HEK293T (cell line): ENCODE measurements around the gene HOXC11.

ENCODE experiments used
- ARNT ChIP-seq: fragments of 450-650 bp; IDR thresholded peaks from 2 replicates; pipeline ENCODE4 v1.6.1; 2017; ENCODE audit warnings: mild to moderate bottlenecking
- BHLHE40 ChIP-seq: fragments of 450-650 bp; IDR thresholded peaks from 2 replicates; pipeline ENCODE4 v1.6.1; 2016; ENCODE audit warnings: mild to moderate bottlenecking, moderate library complexity, borderline replicate concordance
- CTBP1 ChIP-seq: fragments of 450-650 bp; IDR thresholded peaks from 2 replicates; pipeline ENCODE4 v1.6.1; 2016; ENCODE audit warnings: borderline replicate concordance
- ELF4 ChIP-seq: fragments of 450-650 bp; IDR thresholded peaks from 2 replicates; pipeline ENCODE4 v1.6.1; 2017; ENCODE audit warnings: antibody characterized with exemption
- FOXK2 ChIP-seq: fragments of 450-650 bp; IDR thresholded peaks from 2 replicates; pipeline ENCODE4 v1.6.1; 2016; ENCODE audit warnings: mild to moderate bottlenecking
- FOXM1 ChIP-seq: fragments of 450-650 bp; IDR thresholded peaks from 2 replicates; pipeline ENCODE4 v1.6.1; 2017; ENCODE audit warnings: mild to moderate bottlenecking, borderline replicate concordance
- HDGF ChIP-seq: fragments of 450-650 bp; IDR thresholded peaks from 2 replicates; pipeline ENCODE4 v1.6.1; 2017; ENCODE audit warnings: antibody characterized with exemption, borderline replicate concordance
- L3MBTL2 ChIP-seq: fragments of 450-650 bp; conservative IDR thresholded peaks from 2 replicates; pipeline ENCODE4 v1.6.1; 2016; ENCODE audit warnings: mild to moderate bottlenecking
- NFRKB ChIP-seq: fragments of 450-650 bp; IDR thresholded peaks from 2 replicates; pipeline ENCODE4 v1.6.1; 2016; ENCODE audit warnings: mild to moderate bottlenecking, moderate library complexity
- SP1 ChIP-seq: fragments of 450-650 bp; IDR thresholded peaks from 2 replicates; pipeline ENCODE4 v1.6.1; 2017
- SUZ12 ChIP-seq: fragments of 450-650 bp; IDR thresholded peaks from 2 replicates; pipeline ENCODE4 v1.6.1; 2016; ENCODE audit warnings: mild to moderate bottlenecking
- TF ChIP-seq, protein P1 (sequence below): fragments of 450-650 bp; IDR thresholded peaks from 2 replicates; pipeline ENCODE4 v1.6.1; 2016

- TF ChIP-seq, protein P1, sequence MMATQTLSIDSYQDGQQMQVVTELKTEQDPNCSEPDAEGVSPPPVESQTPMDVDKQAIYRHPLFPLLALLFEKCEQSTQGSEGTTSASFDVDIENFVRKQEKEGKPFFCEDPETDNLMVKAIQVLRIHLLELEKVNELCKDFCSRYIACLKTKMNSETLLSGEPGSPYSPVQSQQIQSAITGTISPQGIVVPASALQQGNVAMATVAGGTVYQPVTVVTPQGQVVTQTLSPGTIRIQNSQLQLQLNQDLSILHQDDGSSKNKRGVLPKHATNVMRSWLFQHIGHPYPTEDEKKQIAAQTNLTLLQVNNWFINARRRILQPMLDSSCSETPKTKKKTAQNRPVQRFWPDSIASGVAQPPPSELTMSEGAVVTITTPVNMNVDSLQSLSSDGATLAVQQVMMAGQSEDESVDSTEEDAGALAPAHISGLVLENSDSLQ: peak; percentile 79
- TF ChIP-seq NFRKB: no peak
- no peak for TF ChIP-seq SP1
- TF ChIP-seq BHLHE40: no peak
- TF ChIP-seq ELF4: no peak
- TF ChIP-seq ARNT: no peak
- TF ChIP-seq SUZ12: no peak
- TF ChIP-seq FOXK2: no peak
- no peak; the same call in 1 of the 2 replicates for TF ChIP-seq FOXM1
- TF ChIP-seq HDGF: 0 out of 2 replicates have a peak, but pooled peaks have one; percentile 18
- TF ChIP-seq L3MBTL2: peak; percentile 94
- TF ChIP-seq CTBP1: no peak
Observed at GRCh38 chr12:53938326-53939140, 34.4 kb upstream of the HOXC11 start, which contains the start of gene HOXC13.
